ENCODE measurements around the gene ACAN.

ACAN gene

GRCh38 chr15:88864861-88865497 lies 61.7 kb downstream of the ACAN start:
- no peak overlapping the region for H3K4me3 ChIP-seq (ENCODE audit: low read length in 2 of 2)
- DNase-seq (ENCODE audit: low spot score), result no peak
- H3K36me3 ChIP-seq (replicated peaks in 1 of 2; ENCODE audit: control insufficient read depth in 2 of 2, insufficient read depth in 2 of 2, low read length in 2 of 2), result no peaks in the 10 kb centered on the region
- no peak overlapping the region for H4K8ac ChIP-seq (ENCODE audit: low read depth, low read length)
- H4K91ac ChIP-seq (ENCODE audit: low read depth, low read length, poor library complexity), result no peak overlapping the region
- H3K79me1 ChIP-seq (ENCODE audit: low read depth, low read length), result no peaks in the 10 kb centered on the region
- H3K14ac ChIP-seq (ENCODE audit: low read length), result no peak overlapping the region
- H3K4me2 ChIP-seq (ENCODE audit: insufficient read depth, low read length, poor library complexity, severe bottlenecking), result no peak overlapping the region
- WGBS, 2 donors (ENCODE audit: extremely low coverage in 2 of 2, insufficient read length in 2 of 2, insufficient replicate concordance in 1 of 2), result no CpG with 5 or more reads among the region's 4 CpGs
- no peak overlapping the region for H2BK15ac ChIP-seq (ENCODE audit: low read length)
- H3K9me3 ChIP-seq (replicated peaks in 1 of 2; ENCODE audit: control insufficient read depth in 2 of 2, insufficient read depth in 1 of 2, low read depth in 1 of 2, low read length in 2 of 2), result peaks cover 0 to under 1% of the 10 kb centered on the region in 2 donors
- no peak overlapping the region for H2BK5ac ChIP-seq (ENCODE audit: low read length)
- H3K4ac ChIP-seq (ENCODE audit: low read length), result no peak overlapping the region
- H3K18ac ChIP-seq (ENCODE audit: low read length), result no peak overlapping the region
- H3K4me1 ChIP-seq (ENCODE audit: control insufficient read depth in 2 of 2, insufficient read depth in 1 of 2, low read depth in 1 of 2, low read length in 2 of 2), result no peaks in the 10 kb centered on the region
- no peak overlapping the region for H3K9ac ChIP-seq (ENCODE audit: low read depth, low read length, poor library complexity)
- H2BK12ac ChIP-seq (ENCODE audit: low read length), result no peak overlapping the region
- H3K27ac ChIP-seq (replicated peaks; ENCODE audit: low read length), result no peak overlapping the region
- no peak overlapping the region for H3K23ac ChIP-seq (ENCODE audit: low read depth, low read length, poor library complexity)
- no peak overlapping the region for H2AFZ ChIP-seq (ENCODE audit: low read length)
- no peak overlapping the region for H2BK120ac ChIP-seq (ENCODE audit: low read depth, low read length)
- H2AK5ac ChIP-seq (ENCODE audit: low read depth, low read length), result no peak overlapping the region
- H3K27me3 ChIP-seq (ENCODE audit: control insufficient read depth in 3 of 3, insufficient read depth in 3 of 3, low read depth in 1 of 3, low read length in 3 of 3), result peaks cover 0 to 5% (median 0%) of the 10 kb centered on the region in 3 experiments

GRCh38 chr15:88865498-88866099 lies 62.4 kb downstream of the ACAN start:
- Histone ChIP-seq H3K9me3 (replicated peaks in 1 of 2; ENCODE audit: control insufficient read depth in 2 of 2, insufficient read depth in 1 of 2, low read depth in 1 of 2, low read length in 2 of 2) (peaks cover 0 to 4% of the 10 kb centered on the region in 2 donors), H3K14ac (ENCODE audit: low read length) (no peak overlapping the region), H3K79me1 (ENCODE audit: low read depth, low read length) (no peaks in the 10 kb centered on the region), H3K4me2 (ENCODE audit: insufficient read depth, low read length, poor library complexity, severe bottlenecking) (no peak overlapping the region), H4K91ac (ENCODE audit: low read depth, low read length, poor library complexity) (no peak overlapping the region), H3K23ac (ENCODE audit: low read depth, low read length, poor library complexity) (no peak overlapping the region), H3K4me1 (ENCODE audit: control insufficient read depth in 2 of 2, insufficient read depth in 1 of 2, low read depth in 1 of 2, low read length in 2 of 2) (no peaks in the 10 kb centered on the region), H2BK120ac (ENCODE audit: low read depth, low read length) (no peak overlapping the region), H2BK5ac (ENCODE audit: low read length) (no peak overlapping the region), H3K36me3 (replicated peaks in 1 of 2; ENCODE audit: control insufficient read depth in 2 of 2, insufficient read depth in 2 of 2, low read length in 2 of 2) (no peaks in the 10 kb centered on the region), H3K4me3 (ENCODE audit: low read length in 2 of 2) (no peak overlapping the region), H3K18ac (ENCODE audit: low read length) (peak overlapping the region; percentile 42), H2BK12ac (ENCODE audit: low read length) (no peak overlapping the region), H2BK15ac (ENCODE audit: low read length) (no peak overlapping the region), H2AK5ac (ENCODE audit: low read depth, low read length) (no peak overlapping the region), H3K9ac (ENCODE audit: low read depth, low read length, poor library complexity) (no peak overlapping the region), H3K27me3 (ENCODE audit: control insufficient read depth in 3 of 3, insufficient read depth in 3 of 3, low read depth in 1 of 3, low read length in 3 of 3) (peaks cover 0 to 5% (median 0%) of the 10 kb centered on the region in 3 experiments), H3K4ac (ENCODE audit: low read length) (no peak overlapping the region), H3K27ac (replicated peaks; ENCODE audit: low read length) (no peak overlapping the region), H4K8ac (ENCODE audit: low read depth, low read length) (no peak overlapping the region), H2AFZ (ENCODE audit: low read length) (no peak overlapping the region)
- no CpG with 5 or more reads among the region's 6 CpGs for WGBS, 2 donors (ENCODE audit: extremely low coverage in 2 of 2, insufficient read length in 2 of 2, insufficient replicate concordance in 1 of 2)
- DNase-seq (ENCODE audit: low spot score), result no peak

- no peaks in the 10 kb centered on the region for H3K79me1 ChIP-seq (ENCODE audit: low read depth, low read length)
- no CpG with 5 or more reads among the region's 10 CpGs for WGBS, 2 donors (ENCODE audit: extremely low coverage in 2 of 2, insufficient read length in 2 of 2, insufficient replicate concordance in 1 of 2)
- no peak for DNase-seq (ENCODE audit: low spot score)
- no peak overlapping the region for H3K9ac ChIP-seq (ENCODE audit: low read depth, low read length, poor library complexity)
- H2BK12ac ChIP-seq (ENCODE audit: low read length), result no peak overlapping the region
- no peak overlapping the region for H4K91ac ChIP-seq (ENCODE audit: low read depth, low read length, poor library complexity)
- no peak overlapping the region for H2AFZ ChIP-seq (ENCODE audit: low read length)
- H2BK5ac ChIP-seq (ENCODE audit: low read length), result no peak overlapping the region
- no peak overlapping the region for H2BK15ac ChIP-seq (ENCODE audit: low read length)
- H3K4me3 ChIP-seq (ENCODE audit: low read length in 2 of 2), result no peak overlapping the region
- no peak overlapping the region for H3K14ac ChIP-seq (ENCODE audit: low read length)
- no peak overlapping the region for H3K27ac ChIP-seq (replicated peaks; ENCODE audit: low read length)
- H2BK120ac ChIP-seq (ENCODE audit: low read depth, low read length), result no peak overlapping the region
- peaks cover 0 to 4% of the 10 kb centered on the region in 2 donors for H3K9me3 ChIP-seq (replicated peaks in 1 of 2; ENCODE audit: control insufficient read depth in 2 of 2, insufficient read depth in 1 of 2, low read depth in 1 of 2, low read length in 2 of 2)
- H3K27me3 ChIP-seq (ENCODE audit: control insufficient read depth in 3 of 3, insufficient read depth in 3 of 3, low read depth in 1 of 3, low read length in 3 of 3), result peaks cover 0 to 8% (median 0%) of the 10 kb centered on the region in 3 experiments
- no peaks in the 10 kb centered on the region for H3K4me1 ChIP-seq (ENCODE audit: control insufficient read depth in 2 of 2, insufficient read depth in 1 of 2, low read depth in 1 of 2, low read length in 2 of 2)
- H3K18ac ChIP-seq (ENCODE audit: low read length), result no peak overlapping the region
- H2AK5ac ChIP-seq (ENCODE audit: low read depth, low read length), result no peak overlapping the region
- no peak overlapping the region for H3K4ac ChIP-seq (ENCODE audit: low read length)
- no peak overlapping the region for H4K8ac ChIP-seq (ENCODE audit: low read depth, low read length)
- no peaks in the 10 kb centered on the region for H3K36me3 ChIP-seq (replicated peaks in 1 of 2; ENCODE audit: control insufficient read depth in 2 of 2, insufficient read depth in 2 of 2, low read length in 2 of 2)
- H3K23ac ChIP-seq (ENCODE audit: low read depth, low read length, poor library complexity), result no peak overlapping the region
- no peak overlapping the region for H3K4me2 ChIP-seq (ENCODE audit: insufficient read depth, low read length, poor library complexity, severe bottlenecking)
Measured at GRCh38 chr15:88866295-88866881, 63.2 kb downstream of the ACAN start.

GRCh38 chr15:88871313-88871712 lies 68.1 kb downstream of the ACAN start:
- peak overlapping the region; percentile 87 for H3K23ac ChIP-seq (ENCODE audit: low read depth, low read length, poor library complexity)
- H4K91ac ChIP-seq (ENCODE audit: low read depth, low read length, poor library complexity), result no peak overlapping the region
- no peak overlapping the region for H3K9ac ChIP-seq (ENCODE audit: low read depth, low read length, poor library complexity)
- H2AK5ac ChIP-seq (ENCODE audit: low read depth, low read length), result peak overlapping the region; percentile 85
- H3K27me3 ChIP-seq (ENCODE audit: control insufficient read depth in 3 of 3, insufficient read depth in 3 of 3, low read depth in 1 of 3, low read length in 3 of 3), result peaks cover 0 to 9% (median 0%) of the 10 kb centered on the region in 3 experiments
- no peak overlapping the region for H3K4ac ChIP-seq (ENCODE audit: low read length)
- H2BK15ac ChIP-seq (ENCODE audit: low read length), result peak overlapping the region; percentile 55
- no peaks in the 10 kb centered on the region for H3K36me3 ChIP-seq (replicated peaks in 1 of 2; ENCODE audit: control insufficient read depth in 2 of 2, insufficient read depth in 2 of 2, low read length in 2 of 2)
- WGBS, 2 donors (ENCODE audit: extremely low coverage in 2 of 2, insufficient read length in 2 of 2, insufficient replicate concordance in 1 of 2), result no CpG with 5 or more reads among the region's 14 CpGs
- no peak overlapping the region for H3K4me3 ChIP-seq (ENCODE audit: low read length in 2 of 2)
- DNase-seq (ENCODE audit: low spot score), result no peak
- H2BK5ac ChIP-seq (ENCODE audit: low read length), result peak overlapping the region; percentile 59
- peaks cover 0 to 6% of the 10 kb centered on the region in 2 donors for H3K9me3 ChIP-seq (replicated peaks in 1 of 2; ENCODE audit: control insufficient read depth in 2 of 2, insufficient read depth in 1 of 2, low read depth in 1 of 2, low read length in 2 of 2)
- H3K79me1 ChIP-seq (ENCODE audit: low read depth, low read length), result peaks cover 1% of the 10 kb centered on the region
- H3K4me1 ChIP-seq (ENCODE audit: control insufficient read depth in 2 of 2, insufficient read depth in 1 of 2, low read depth in 1 of 2, low read length in 2 of 2), result no peaks in the 10 kb centered on the region
- no peak overlapping the region for H3K27ac ChIP-seq (replicated peaks; ENCODE audit: low read length)
- H3K18ac ChIP-seq (ENCODE audit: low read length), result peak overlapping the region; percentile 66
- no peak overlapping the region for H3K4me2 ChIP-seq (ENCODE audit: insufficient read depth, low read length, poor library complexity, severe bottlenecking)
- H4K8ac ChIP-seq (ENCODE audit: low read depth, low read length), result no peak overlapping the region
- H2AFZ ChIP-seq (ENCODE audit: low read length), result no peak overlapping the region
- H2BK120ac ChIP-seq (ENCODE audit: low read depth, low read length), result no peak overlapping the region
- H3K14ac ChIP-seq (ENCODE audit: low read length), result no peak overlapping the region
- peak overlapping the region; percentile 58 for H2BK12ac ChIP-seq (ENCODE audit: low read length)

Data from neuronal stem cell (in vitro differentiated cells).